ENCODE measurements around the gene PGK2. TPM values are rescaled to one million over a fixed set of nuclear protein-coding genes. Genes with fewer than 3 reads are reported as not detected.

The PGK2 gene
- total RNA-seq (not detected), polyA plus RNA-seq (ENCODE audit: insufficient read depth, low read depth, low replicate concordance) (not detected)
- long read RNA-seq, donor 1 = 0 reads
- long read RNA-seq, donor 2 = 0 reads
- long read RNA-seq, donor 3 = 0 reads
- long read RNA-seq, donor 4 = 0 reads
- long read RNA-seq, donor 5 = 0 reads
- long read RNA-seq, donor 6 = 0 reads
- long read RNA-seq, donor 7 = 0 reads
- long read RNA-seq, donor 8 = 0 reads
- long read RNA-seq, donor 9 = 0 reads
- long read RNA-seq, donor 10 = 0 reads

DNA sequence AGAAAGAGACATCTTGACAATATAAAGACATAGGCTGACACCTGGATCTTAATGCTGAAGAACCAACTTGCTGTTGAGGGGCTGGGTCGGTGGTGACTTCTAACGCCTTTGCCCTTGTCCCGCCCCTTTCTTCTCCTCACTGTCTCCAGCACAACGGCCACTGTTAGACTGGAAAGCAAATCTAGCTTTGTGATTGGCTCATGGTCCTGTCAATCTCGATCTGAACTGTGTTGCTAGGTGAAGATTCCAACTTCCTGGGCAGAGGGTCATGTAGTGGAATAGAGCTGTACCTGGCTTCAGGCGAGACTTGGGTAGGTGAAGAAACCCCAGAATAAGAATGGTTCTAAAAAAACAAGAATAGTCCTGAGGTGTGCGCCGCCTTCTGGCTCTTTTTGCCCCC is at the start of gene PGK2:
Gene PGK2, minus strand, starts transcription at position 110 of the 400 bp plus-strand sequence. Its CDS starts 98 bp downstream, at position 12.
- FAIRE-seq = no peak
- intact Hi-C loops (cut with DNase I) = no loop called here

GRCh38 chr6:49835140-49835539 is 48.1 kb upstream of the PGK2 start:
- no peak for TF ChIP-seq CTCF (IDR thresholded peaks at IDR 0.05; ENCODE audit: borderline replicate concordance, extremely low read depth, insufficient read depth)

More for the DNA sequence above, at the start of gene PGK2:
- no peak within 1 kb of the TSS for H3K27ac ChIP-seq (ENCODE audit: low read depth in 2 of 2, low read length in 2 of 2)
- no peaks in the 10 kb centered on the region for H3K36me3 ChIP-seq (ENCODE audit: control insufficient read depth in 2 of 3, insufficient read depth in 3 of 3, low read length in 3 of 3)
- no peaks in the 10 kb centered on the region for H3K9me3 ChIP-seq (ENCODE audit: control insufficient read depth in 2 of 3, insufficient read depth in 1 of 3, low read length in 3 of 3)
- no peak within 1 kb of the TSS for H3K4me3 ChIP-seq (ENCODE audit: low read length in 3 of 3)
- H3K9ac ChIP-seq (ENCODE audit: low read length in 3 of 3) = no peak within 1 kb of the TSS
- H3K4me1 ChIP-seq (ENCODE audit: control insufficient read depth in 2 of 3, insufficient read depth in 2 of 3, low read depth in 1 of 3, low read length in 3 of 3) = no peaks in the 10 kb centered on the region
- no peak for TF ChIP-seq CTCF (IDR thresholded peaks at IDR 0.05; ENCODE audit: borderline replicate concordance, extremely low read depth, insufficient read depth)
- H3K27me3 ChIP-seq (ENCODE audit: control insufficient read depth, insufficient read depth, low read length) = no peaks in the 10 kb centered on the region
- no peak for DNase-seq

GRCh38 chr6:49833386-49833785 is 46.3 kb upstream of the PGK2 start:
- H3K27me3 ChIP-seq (ENCODE audit: control insufficient read depth, insufficient read depth, low read length) = no peaks in the 10 kb centered on the region
- FAIRE-seq (no peak), DNase-seq (no peak)
- intact Hi-C loops (cut with DNase I) = no loop called here
- H3K9ac ChIP-seq (ENCODE audit: low read length in 3 of 3) = no peak overlapping the region
- no peak overlapping the region for H3K27ac ChIP-seq (ENCODE audit: low read depth in 2 of 2, low read length in 2 of 2)
- H3K36me3 ChIP-seq (ENCODE audit: control insufficient read depth in 2 of 3, insufficient read depth in 3 of 3, low read length in 3 of 3) = no peaks in the 10 kb centered on the region
- no peak for TF ChIP-seq CTCF (IDR thresholded peaks at IDR 0.05; ENCODE audit: borderline replicate concordance, extremely low read depth, insufficient read depth)
- no peak overlapping the region for H3K4me3 ChIP-seq (ENCODE audit: low read length in 3 of 3)
- H3K9me3 ChIP-seq (ENCODE audit: control insufficient read depth in 2 of 3, insufficient read depth in 1 of 3, low read length in 3 of 3) = no peaks in the 10 kb centered on the region
- no peaks in the 10 kb centered on the region for H3K4me1 ChIP-seq (ENCODE audit: control insufficient read depth in 2 of 3, insufficient read depth in 2 of 3, low read depth in 1 of 3, low read length in 3 of 3)

More at GRCh38 chr6:49835140-49835539, 48.1 kb upstream of the PGK2 start:
- intact Hi-C loops (cut with DNase I) = no loop called here
- no peaks in the 10 kb centered on the region for H3K27me3 ChIP-seq (ENCODE audit: control insufficient read depth, insufficient read depth, low read length)
- H3K9ac ChIP-seq (ENCODE audit: low read length in 3 of 3) = no peak overlapping the region
- no peak overlapping the region for H3K27ac ChIP-seq (ENCODE audit: low read depth in 2 of 2, low read length in 2 of 2)
- no peak for DNase-seq
- H3K4me1 ChIP-seq (ENCODE audit: control insufficient read depth in 2 of 3, insufficient read depth in 2 of 3, low read depth in 1 of 3, low read length in 3 of 3) = no peaks in the 10 kb centered on the region
- no peaks in the 10 kb centered on the region for H3K9me3 ChIP-seq (ENCODE audit: control insufficient read depth in 2 of 3, insufficient read depth in 1 of 3, low read length in 3 of 3)
- no peaks in the 10 kb centered on the region for H3K36me3 ChIP-seq (ENCODE audit: control insufficient read depth in 2 of 3, insufficient read depth in 3 of 3, low read length in 3 of 3)
- FAIRE-seq = no peak
- H3K4me3 ChIP-seq (ENCODE audit: low read length in 3 of 3) = no peak overlapping the region

Data from kidney (tissue), 22 donors.